ENCODE data around the gene NIP7.
"Not testable (repeated sequence)": the region's sequence is repeated elsewhere in the genome, so short reads cannot be mapped to it uniquely, and the experiment has no call there.

Gene NIP7

GRCh38 chr16:69339289-69340094 is at the start of gene NIP7, which contains the start of gene COG8:
NIP7 (plus strand) TSS chr16:69339772; CDS start chr16:69339830, 58 bp downstream.
COG8 (minus strand) TSS chr16:69339564; CDS start chr16:69339552, 12 bp downstream.
- peak; percentile 97 for DNase-seq

GRCh38 chr16:69291657-69292056 is 47.9 kb upstream of the NIP7 start:
- DNase-seq = not testable (repeated sequence)

- DNase-seq = no peak
Observed at GRCh38 chr16:69293401-69293800, 46.2 kb upstream of the NIP7 start.

- no peak for DNase-seq
Observed at GRCh38 chr16:69294051-69294450, 45.5 kb upstream of the NIP7 start.

- DNase-seq = not testable (repeated sequence)
Observed at GRCh38 chr16:69296771-69297170, 42.8 kb upstream of the NIP7 start.

- no peak for DNase-seq
Observed at GRCh38 chr16:69298261-69298660, 41.3 kb upstream of the NIP7 start.

GRCh38 chr16:69301187-69301586 is 38.4 kb upstream of the NIP7 start:
- DNase-seq = no peak

- no peak for DNase-seq
Observed at GRCh38 chr16:69301861-69302260, 37.7 kb upstream of the NIP7 start.

GRCh38 chr16:69302301-69302700 is 37.3 kb upstream of the NIP7 start:
- no peak for DNase-seq

- no peak for DNase-seq
Observed at GRCh38 chr16:69306031-69306430, 33.5 kb upstream of the NIP7 start.

- no peak for DNase-seq
Observed at GRCh38 chr16:69307091-69307490, 32.5 kb upstream of the NIP7 start.

GRCh38 chr16:69307856-69308255 is 31.7 kb upstream of the NIP7 start:
- DNase-seq = no peak

GRCh38 chr16:69309316-69309715 is 30.3 kb upstream of the NIP7 start:
- DNase-seq = no peak

- peak; percentile 83 for DNase-seq
Observed at GRCh38 chr16:69310653-69311532, 28.7 kb upstream of the NIP7 start, which contains the start of gene VPS4A. VPS4A (plus strand) TSS chr16:69311350; CDS start chr16:69311512, 162 bp downstream.

GRCh38 chr16:69311533-69312387 is 27.8 kb upstream of the NIP7 start:
- DNase-seq = no peak

GRCh38 chr16:69313469-69313868 is 26.1 kb upstream of the NIP7 start:
- DNase-seq = no peak

GRCh38 chr16:69314534-69314933 is 25.0 kb upstream of the NIP7 start:
- DNase-seq = no peak

GRCh38 chr16:69315486-69316311 is 23.9 kb upstream of the NIP7 start:
- DNase-seq = no peak

GRCh38 chr16:69316595-69317034 is 23.0 kb upstream of the NIP7 start:
- no peak for DNase-seq

GRCh38 chr16:69318177-69318910 is 21.2 kb upstream of the NIP7 start:
- no peak for DNase-seq

- no peak for DNase-seq
Observed at GRCh38 chr16:69318911-69319289, 20.7 kb upstream of the NIP7 start.

Measured in NCI-H1694 (cell line).